MV-4-11 (cell line): ENCODE results near the gene CLPTM1L.
A peak's percentile ranks its signal among the peaks of the same experiment; 100 is the strongest.

Experiments used
- DNase-seq: peaks from one replicate; lab custom pipeline; 2025; lab: John Stamatoyannopoulos, UW

CLPTM1L gene

DNA sequence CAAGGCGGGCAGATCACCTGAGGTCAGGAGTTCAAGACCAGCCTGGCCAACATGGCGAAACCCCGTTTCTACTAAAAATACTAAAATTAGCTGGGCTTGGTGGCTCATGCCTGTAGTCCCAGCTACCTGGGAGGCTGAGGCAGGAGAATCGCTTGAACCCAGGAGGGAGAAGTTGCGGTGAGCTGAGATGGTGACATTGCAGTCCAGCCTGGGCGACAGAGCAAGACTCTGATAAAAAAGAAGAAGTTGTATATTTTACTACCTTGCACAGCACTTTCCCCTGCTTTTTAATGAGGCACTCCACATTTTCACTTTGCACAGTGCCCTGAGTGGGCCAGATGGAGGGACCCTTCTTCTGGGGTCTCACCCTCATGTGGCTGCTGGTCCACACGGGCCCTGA lies 15.5 kb upstream of the CLPTM1L start:
- peak; percentile 67 for DNase-seq

GRCh38 chr5:1359713-1360112 lies 14.8 kb upstream of the CLPTM1L start:
- no peak for DNase-seq

GRCh38 chr5:1359031-1359645 lies 14.2 kb upstream of the CLPTM1L start:
- no peak for DNase-seq

GRCh38 chr5:1358726-1359025 lies 13.8 kb upstream of the CLPTM1L start:
- no peak for DNase-seq

DNA sequence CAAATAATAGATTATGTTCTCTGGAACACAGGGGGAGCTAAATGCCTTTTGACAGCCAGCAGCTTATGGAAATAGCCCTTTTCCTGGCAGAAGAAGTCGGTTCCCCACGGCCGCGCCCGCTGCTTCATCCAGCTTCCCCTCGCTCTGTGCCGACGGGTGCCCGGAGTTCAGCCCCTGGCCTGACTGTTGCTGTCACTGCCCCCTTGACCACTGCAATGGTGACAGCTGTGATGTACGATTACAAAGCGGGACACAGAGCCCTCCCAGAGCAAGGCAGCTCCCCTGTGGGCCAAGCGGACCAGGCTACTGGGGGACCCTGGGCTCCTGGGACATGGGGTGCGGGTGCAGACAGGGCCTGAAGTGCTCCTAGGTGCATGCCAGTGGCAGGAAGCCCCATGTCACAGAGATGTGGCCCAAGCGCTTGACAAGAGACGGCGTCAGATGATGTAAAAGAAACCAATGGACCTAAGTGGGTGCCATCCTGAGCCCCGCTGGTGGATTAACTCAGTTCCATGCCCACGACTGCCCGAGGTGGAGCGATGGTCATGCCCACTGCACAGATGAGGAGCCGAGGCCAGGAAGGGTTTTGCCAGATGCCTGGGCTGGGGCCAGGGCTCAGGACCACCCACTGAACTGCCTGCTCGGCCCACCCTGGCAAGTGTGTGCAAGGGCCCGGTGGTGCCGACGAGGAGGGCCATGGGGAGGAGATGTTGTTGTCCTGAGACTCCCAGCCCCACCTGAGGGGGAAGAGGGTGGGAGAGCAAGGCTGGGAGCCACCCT lies 13.2 kb upstream of the CLPTM1L start:
- DNase-seq: no peak

DNA sequence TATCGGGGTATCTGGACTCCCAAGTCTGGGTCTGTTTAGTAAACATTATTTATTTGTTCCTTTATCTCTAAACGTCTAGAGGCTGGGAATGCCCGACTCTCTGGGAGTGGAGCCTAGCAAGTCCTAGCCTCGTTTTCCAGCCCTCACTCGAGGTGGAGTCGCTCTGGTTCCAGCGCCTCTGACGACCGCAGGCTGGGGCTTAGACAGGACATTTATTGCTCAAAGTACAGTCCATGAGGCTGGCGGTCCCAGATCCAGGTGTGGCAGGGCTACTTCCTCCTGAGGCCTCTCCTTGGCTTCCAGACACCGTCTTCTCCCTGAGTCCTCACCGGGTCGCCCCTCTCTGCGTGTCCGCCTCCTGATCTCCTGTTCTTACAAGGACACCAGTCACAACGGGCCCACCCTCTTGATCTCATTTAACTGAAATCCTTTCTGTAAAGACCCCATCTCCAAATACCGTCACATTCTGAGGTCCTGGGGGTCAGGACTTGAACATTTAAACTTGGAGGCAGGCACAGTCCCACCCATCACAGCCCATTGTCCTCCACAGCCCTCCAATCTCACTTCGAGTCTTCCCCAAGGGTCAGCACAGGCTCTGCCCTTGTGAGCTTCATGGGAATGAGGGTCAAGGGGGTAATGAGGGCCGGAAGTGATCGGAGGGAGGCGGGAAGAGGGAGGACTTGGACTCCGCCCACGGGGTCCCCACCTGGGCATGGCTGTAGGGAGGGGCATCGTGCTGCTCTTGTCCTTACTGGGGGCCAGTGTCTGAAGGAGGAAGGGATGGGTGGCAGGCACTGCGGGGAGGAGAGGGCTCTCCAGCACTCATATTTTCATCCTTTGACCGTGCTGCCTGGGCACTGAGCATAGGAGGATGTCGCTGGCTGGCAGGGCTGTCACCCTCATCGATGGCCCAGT lies 12.2 kb upstream of the CLPTM1L start:
- DNase-seq: no peak

- no peak for DNase-seq
These were observed 9.7 kb upstream of the CLPTM1L start for GRCh38 chr5:1354576-1354975.

DNA sequence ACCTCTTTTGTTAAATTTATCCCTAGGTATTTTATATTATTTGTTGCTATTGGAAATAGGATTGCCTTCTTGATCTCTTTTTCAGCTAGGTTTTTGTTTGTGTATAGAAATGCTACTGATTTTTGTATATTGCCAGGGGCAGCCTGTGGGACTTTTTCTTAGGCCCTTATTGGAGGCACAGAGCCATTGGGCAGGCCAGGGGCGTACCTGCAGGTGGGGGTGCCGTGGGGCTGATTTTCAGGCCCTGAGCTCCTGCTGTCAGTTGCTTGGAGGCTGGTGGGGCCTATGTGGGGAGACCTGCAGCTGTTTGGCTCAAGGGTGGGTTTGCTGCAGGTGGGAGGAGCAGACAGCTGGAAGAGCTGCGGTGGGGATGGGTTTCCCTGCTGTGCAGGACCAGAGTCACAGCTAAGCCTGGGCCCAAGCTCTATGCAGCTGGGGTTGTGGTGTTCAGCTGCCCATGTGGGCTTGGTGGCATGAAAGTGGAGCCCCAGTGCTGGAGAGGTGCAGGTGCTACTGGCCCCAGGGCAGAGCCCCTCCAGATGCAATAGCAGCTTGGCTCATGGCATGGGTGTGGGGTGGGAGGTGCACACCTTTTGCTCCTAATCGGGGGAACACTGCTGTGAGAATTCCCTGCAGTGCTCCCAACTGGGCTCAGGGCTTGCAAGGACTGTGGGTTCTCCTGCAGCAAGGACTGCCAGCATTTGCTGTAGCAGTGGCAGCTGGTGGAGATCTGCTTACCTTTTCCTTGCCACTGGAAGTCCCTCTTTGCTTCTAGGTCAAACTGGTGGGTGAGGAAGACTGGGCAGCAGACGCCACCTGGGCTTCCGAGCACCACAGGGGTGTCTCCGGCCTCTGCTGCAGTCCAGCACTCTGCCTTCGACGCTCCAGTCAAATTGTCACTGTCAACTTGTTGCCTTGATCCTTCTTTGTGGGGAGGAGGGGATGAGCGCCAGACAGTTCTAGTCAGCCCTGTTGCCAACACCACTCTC lies 7.6 kb upstream of the CLPTM1L start:
- DNase-seq: no peak

DNA sequence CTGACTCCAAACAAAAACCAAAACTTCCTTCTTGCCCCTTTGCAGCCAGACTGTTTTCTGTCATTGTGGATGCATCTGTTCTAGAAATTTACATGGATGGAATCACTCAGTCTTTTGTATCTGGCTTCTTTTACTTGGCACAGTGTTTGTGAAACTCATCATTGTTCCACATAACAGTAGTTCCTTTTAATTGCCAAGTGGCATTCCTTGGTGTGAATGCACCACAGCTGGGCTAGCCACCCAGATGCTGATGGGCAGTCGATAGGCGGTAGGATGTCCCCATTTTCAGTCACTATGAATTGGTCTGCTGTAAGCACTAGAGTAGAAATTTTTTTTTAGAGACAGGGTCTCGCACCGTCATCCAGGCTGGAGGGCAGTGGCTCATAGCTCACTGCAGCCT lies 6.3 kb upstream of the CLPTM1L start:
- no peak for DNase-seq

DNA sequence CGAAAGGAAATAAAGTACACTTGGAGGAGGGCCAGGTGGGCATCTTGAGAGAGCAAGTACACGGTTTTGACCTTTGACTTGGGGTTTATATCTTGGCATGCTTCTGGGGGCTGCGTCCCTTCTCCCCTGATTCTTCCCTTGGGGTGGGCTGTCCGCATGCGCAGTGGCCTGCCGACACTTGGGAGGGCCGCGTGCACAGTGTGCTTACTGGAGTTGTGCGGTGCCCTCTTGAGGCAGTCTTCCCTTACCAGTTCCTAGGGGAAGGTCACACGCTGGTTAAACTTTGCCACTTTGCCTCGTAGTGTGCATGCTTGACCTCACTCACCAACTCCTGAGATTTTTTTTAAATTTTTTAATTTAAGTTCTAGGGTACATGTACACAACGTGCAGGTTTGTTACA lies 4.3 kb upstream of the CLPTM1L start:
- DNase-seq: no peak

DNA sequence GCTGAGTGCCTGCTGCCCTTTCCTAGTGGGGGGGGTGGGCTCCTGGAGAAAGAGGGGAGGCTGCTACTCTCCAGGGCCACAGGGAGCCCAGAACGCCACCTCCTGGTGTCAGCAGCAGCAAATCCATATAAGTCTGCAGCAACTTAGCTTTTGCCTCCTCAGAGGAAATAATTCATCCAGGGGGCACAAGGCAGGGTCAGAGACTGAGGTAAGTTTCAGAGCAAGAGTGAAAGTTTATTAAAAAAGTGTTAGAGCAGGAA lies 4.0 kb upstream of the CLPTM1L start:
- no peak for DNase-seq

GRCh38 chr5:1347571-1347970 lies 2.7 kb upstream of the CLPTM1L start:
- peak; percentile 89 for DNase-seq

DNA sequence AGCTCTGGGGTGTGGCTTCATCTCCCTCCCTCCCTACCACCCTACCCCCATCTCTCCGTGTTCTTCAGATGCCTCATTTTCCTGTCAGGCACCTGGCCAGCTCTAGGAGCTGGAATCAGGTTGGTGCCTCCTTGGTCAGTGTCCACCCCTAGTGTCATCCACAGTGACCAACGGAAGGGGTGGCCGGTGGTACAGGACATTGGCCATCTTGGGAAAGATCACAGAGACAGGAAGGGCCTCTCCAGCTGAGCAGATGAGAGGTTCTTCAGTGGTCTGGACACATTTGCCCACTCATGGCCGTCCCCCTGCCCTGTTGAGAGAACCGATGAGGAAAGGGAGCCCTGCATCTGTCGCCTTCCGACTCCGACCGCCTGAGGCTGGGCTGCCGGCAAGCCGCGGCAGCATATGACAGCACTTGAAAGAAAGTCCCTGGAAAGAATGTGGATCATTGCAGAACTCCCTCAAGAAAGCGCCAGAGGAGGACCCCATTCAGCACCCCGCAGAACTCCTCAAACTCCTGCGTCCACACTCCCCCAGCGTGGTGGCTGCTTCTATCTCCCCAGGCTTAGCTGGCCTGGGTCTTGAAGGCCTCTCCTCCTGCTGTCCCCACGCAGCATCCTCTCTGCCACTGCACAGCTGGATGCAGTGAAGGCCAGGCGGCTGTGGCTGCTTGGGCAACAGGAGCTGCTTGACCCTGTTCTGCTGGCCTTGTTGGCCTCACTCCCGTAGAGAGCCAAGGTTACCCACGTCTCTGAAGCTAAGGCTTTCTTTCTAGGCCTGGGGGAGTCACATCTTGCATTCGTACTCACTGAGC lies 1.9 kb upstream of the CLPTM1L start:
- no peak for DNase-seq

DNA sequence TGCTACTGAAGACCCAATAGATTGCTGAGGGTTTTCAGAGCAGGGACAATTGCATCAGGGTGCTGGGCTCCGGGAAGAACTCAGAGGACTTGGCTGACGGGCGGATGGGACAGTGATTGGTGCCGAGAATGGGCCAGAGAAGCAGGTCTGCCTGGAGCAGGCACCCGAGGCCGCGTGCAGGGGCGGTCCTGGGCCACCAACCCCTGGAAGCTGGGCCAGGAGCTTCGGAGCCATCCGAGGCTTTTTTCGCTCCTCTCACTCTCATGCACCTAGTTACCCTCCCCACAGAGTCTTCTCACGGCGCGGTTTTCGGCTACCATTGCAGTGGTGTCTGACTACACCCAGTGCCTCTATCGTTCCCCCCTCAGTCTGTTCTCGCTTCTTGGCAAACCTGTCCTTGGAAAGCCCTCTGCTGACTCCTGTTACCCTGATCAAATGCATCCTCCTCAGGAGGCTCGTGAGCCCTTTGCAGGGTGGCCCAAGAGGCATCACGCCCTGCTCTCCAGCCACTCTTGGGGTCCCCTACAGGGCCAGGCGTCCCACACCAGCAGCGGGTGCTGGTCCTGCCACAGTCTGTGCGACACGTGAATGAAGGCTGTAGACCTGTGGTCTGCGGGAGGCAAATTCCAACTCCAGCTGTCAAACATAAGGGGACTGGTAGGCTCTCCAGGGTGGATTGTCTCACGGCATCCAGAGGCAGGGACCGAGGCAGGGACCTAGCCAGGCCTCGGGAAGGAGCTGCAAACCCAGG lies 1.2 kb upstream of the CLPTM1L start:
- no peak for DNase-seq

GRCh38 chr5:1343931-1344901 lies 683 bp downstream of the CLPTM1L start:
- no peak for DNase-seq

DNA sequence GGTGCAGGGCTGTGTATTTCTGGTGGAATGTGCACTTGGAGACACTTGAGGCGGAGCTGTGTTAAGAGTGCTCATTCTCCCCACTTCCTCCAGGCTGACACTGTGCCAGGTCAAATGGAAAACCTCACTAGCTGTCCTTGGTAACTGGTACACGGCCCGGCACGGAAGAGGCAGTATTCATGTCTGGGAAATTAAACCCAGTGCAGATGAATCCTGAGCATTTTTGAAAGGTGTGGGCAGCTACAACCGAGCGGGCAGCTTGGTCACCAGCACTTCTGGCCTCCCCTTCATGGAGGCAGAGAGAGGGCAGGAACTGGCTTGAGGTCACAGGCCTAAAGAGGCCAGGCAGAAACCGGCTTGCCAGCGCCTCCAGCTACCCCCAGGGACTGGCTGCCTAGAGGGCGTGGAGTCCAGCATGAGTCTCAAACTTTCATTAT lies 1.6 kb downstream of the CLPTM1L start:
- DNase-seq: no peak

- DNase-seq: peak; percentile 10
These were observed 2.2 kb downstream of the CLPTM1L start for GRCh38 chr5:1342711-1343110.

GRCh38 chr5:1342268-1342667 lies 2.6 kb downstream of the CLPTM1L start:
- no peak for DNase-seq

DNA sequence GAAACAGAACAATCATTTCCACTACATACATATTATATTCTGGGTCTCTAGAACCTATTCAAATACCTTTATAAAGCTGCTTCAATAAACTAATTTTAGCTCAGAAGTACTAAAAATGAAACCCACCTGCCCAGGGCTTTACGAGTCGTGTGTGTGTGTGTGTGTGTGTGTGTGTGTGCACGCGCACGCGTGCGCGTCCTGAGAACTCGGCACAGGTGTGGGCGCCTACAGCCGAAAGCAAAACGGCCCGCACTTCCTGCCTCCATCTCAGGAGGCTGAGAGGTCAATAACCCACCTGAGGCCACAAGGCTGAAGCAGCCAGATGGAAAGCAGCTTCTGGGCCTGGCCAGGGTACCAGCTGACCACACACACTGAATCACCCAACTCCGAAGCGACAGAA lies 3.0 kb downstream of the CLPTM1L start:
- DNase-seq: no peak
